HuH-7.5 (cell line): ENCODE data around the gene GPR162.
A peak's percentile ranks its signal among the peaks of the same experiment; 100 is the strongest.
"Not testable (repeated sequence)": the region's sequence is repeated elsewhere in the genome, so short reads cannot be mapped to it uniquely, and the experiment has no call there.

Source experiments
- DNase-seq: peaks from one replicate; pipeline ENCODE4 v3.0.0; 2011; ENCODE audit warnings: low spot score

GPR162 gene

DNA sequence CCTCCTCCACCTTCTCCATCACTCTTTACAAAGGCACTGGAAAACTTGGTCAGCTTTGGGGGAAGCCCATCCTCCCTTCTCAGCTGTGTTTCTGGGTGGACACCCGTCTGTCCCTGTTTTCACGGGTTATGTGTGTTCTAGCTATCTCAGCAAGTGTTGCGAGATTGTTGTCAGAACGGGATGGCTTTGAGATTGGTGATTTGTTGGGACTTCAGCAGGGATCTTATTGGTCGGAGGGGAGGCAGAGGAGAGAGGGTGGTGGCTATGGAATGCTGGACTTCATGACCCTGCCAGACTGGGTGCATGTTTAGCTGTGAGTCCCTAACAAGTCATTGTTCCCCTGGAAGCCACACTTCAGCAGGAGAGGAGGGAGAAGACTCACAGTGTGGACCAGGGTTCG is 32.4 kb downstream of the GPR162 start:
- DNase-seq: no peak

DNA sequence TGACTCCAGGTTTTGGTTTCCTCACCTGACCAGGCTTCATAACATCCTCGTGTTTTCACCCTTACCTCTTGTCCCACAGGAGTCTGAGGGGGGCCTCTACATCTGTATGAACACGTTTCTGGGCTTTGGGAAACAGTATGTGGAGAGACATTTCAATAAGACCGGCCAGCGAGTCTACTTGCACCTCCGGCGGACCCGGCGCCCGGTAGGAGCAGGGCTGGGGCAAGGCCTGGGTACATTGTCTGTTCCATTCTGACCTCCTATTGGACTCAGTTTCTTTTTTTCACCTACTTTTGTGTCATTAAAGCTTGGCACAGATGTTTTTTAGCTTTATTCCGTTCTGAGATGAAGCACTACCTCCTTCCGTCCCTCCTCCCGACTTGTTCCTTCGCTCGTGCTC is 33.7 kb downstream of the GPR162 start:
- no peak for DNase-seq

DNA sequence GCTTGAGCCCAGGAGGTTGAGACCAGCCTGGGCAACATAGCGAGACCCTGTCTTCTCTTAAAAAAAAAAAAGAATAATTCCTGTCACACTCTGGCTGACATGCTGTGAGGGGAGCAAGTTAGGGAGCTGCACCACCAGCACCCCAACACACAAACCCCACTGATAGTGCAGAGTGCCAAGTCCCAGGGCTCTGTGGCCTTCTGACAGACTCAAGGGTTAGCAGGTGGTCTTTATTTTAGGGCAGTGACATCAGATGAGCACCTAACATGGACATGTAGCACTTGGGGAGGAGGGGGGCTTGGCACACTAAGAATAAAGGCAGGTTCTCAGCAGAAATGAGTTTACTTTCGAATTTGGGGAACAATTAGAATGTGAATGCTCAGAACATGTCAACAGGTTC is 37.2 kb downstream of the GPR162 start:
- no peak for DNase-seq

DNA sequence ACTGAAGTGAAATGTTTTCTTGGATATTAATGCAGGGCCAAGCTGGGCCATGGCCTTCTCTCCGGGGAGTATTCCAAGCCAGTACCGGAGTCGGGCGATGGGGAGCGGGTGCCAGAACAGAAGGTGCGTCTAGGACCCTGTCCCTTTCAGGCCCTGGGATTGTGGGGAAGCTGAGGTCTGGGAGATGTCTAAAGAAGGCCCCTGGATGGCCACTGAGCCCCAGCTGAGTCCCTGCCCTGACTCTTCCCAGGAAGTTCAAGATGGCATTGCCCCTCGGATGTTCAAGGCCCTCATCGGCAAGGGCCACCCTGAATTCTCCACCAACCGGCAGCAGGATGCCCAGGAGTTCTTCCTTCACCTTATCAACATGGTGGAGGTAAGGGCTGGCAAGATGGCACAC is 38.5 kb downstream of the GPR162 start:
- DNase-seq: no peak

DNA sequence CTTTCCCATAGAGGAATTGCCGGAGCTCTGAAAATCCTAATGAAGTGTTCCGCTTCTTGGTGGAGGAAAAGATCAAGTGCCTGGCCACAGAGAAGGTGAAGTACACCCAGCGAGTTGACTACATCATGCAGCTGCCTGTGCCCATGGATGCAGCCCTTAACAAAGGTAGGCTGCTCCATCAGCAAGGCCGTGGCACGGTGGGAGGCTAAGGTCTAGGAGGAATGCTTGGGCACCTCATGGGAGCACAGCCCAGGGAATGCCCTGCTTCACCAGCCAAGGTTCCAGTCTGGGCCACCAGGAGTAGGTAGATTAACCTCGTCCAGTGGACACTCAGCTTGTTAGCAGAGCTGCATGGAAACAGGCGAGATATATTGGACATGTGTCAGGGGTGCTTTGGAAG is 39.3 kb downstream of the GPR162 start:
- no peak for DNase-seq

DNA sequence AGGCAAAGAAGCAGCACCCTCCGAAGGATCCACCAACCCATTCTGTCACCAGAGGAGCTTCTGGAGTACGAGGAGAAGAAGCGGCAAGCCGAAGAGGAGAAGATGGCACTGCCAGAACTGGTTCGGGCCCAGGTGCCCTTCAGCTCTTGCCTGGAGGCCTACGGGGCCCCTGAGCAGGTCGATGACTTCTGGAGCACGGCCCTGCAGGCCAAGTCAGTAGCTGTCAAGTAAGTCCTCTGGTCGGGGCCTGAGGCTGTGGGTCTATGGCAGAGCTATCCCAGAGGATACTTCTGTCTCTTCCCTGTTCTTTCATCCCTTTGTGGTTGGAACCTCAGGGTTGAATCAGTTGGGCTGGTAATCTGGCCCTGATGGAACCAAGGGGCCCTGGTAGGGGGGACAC is 39.8 kb downstream of the GPR162 start:
- DNase-seq: no peak

DNA sequence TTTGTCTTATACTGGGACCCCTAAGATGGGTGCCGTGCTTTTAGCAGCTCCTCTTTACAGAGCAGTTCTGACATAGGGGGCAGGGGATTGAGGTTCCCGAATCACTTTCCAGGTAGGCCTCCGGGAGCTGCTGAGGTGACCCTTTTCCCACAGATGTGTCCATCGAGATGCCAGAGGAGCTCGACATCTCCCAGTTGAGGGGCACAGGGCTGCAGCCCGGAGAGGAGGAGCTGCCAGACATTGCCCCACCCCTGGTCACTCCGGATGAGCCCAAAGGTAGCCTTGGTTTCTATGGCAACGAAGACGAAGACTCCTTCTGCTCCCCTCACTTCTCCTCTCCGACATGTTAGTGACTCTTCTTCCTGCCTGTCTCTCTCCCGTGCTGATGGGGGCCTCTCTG is 41.4 kb downstream of the GPR162 start:
- no peak for DNase-seq

DNA sequence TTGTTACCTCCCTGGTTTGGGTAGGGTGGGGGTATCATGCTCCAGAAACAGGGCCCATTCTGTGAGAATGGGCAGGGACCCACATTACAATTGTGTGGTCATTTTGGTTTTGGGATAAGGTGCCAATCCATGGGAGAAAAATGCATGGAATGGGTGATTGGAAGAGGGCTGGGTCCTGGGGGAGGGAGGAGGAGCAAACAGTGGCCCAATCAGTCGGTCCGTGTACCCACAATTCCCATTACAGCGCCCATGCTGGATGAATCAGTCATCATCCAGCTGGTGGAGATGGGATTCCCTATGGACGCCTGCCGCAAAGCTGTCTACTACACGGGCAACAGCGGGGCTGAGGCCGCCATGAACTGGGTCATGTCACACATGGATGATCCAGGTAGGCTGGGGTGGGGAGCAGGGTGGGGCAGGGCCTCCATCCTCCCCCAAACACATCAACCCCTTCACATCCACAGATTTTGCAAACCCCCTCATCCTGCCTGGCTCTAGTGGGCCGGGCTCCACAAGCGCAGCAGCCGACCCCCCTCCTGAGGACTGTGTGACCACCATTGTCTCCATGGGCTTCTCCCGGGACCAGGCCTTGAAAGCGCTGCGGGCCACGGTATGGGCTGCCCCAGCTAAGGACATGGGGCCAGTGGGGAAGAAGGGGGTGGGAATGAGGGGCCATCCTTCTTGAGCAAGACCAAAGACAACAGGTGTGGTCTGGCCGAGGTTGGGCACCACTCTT is 42.1 kb downstream of the GPR162 start:
- DNase-seq: no peak

DNA sequence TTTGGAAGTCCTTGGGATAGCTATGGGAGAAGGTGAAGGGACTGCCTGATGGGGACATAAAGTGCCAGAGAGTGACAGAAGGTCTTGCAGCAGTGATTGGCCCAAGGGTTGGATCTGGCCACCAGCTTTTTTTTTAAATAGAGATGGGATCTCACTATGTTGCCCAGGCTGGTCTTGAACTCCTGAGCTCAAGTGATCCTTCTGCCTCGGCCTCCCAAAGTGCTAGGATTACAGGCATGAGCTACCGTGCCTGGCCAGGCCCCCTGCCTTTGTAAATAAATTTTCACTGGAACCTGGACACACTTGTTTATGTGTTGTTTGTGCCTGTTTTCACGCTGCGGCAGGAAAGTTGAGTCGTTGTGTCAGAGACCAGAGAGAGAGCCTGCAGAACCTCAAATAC is 43.7 kb downstream of the GPR162 start:
- DNase-seq: not testable (repeated sequence)

DNA sequence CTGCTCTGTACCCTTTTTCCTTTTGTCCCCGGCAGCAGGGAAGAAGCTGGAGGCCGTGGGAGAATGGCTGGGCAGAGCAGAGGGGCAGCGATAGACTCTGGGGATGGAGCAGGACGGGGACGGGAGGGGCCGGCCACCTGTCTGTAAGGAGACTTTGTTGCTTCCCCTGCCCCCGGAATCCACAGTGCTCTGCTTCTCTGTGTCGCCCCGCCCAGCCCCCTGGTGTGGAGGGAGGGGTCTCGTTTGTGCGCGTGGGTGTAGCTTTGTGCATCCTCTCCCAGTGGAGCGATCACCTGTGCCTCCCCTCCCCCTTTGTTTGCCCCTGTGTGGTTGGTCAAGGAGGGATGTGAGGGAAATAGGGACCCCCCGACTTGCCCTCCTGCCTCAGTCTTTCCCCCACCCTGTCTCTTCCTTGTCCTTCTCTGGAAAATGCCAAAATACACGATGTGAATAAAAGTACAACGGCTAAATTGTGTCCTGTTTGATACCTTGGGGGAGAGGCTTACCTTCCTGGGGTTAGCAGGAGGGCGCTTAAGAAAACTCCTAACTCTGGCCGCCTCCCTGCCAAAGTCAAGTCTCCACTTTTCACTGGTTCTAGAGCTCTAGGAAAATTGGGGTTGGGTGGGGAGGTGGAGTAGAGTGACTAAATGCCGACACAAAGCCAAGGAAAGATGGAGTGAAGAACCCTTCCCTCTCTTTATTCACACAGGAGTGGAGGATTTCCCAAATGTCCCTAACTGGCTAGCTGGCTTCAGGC is 44.7 kb downstream of the GPR162 start:
- DNase-seq: peak; percentile 16

DNA sequence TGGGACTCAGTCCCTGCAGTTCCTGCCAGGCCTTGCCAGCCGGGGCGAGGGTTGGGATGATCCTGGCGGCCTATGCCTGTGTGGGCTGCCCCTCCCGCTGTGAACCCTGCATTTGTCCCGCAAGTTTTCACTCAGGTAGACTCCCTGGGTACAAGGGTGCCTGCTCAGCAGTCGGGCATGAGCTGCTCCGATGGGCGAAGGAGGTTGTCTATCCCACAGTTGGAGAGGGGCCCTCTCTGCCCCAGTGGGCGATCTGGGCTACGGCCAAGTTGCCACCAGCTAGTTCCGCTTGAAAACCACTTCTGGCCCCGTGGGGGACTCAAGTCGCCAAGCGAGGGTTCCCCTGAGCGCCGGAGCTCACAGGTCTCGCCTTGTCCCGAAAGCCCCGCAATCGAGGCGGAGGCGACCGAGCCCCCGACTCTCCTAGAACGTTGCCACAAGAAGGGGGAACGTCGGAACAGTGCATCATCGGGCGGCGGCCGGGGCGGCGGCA is 45.3 kb downstream of the GPR162 start:
- peak; percentile 22 for DNase-seq

DNA sequence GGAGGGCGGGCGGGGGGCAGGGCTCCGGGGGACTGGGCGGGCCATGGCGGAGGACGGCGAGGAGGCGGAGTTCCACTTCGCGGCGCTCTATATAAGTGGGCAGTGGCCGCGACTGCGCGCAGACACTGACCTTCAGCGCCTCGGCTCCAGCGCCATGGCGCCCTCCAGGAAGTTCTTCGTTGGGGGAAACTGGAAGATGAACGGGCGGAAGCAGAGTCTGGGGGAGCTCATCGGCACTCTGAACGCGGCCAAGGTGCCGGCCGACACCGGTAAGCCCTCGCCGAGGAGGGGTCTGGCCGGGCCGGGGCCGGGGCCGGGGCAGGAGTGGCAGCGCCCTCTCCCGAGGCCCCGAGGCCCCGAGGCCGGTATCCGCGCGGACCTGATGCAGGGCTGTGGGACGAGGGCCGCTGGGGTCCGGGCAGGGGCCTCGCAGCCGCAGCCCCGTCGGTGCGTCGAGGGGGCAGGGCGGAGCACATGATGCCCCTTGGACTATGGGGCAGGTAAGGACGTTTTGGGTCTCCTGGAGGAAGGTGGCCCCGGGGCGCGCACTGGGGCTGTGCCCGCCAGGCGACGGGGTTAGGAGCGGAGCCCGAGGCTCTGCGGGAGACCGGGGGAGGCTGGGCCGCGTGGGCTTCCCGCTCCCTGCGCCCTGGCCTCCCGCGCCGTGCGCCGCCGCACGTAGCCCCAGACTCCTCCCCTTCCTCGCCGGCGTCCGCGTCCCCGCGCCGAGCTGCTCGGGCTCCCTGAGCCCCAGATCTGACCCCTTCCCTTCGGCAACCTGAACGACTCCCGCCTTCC is 46.0 kb downstream of the GPR162 start, which contains the start of gene TPI1:
Gene TPI1 (plus strand): TSS at position 119 of the 798 bp plus-strand sequence. CDS start 36 bp downstream, at position 155.
- peak; percentile 85 for DNase-seq

DNA sequence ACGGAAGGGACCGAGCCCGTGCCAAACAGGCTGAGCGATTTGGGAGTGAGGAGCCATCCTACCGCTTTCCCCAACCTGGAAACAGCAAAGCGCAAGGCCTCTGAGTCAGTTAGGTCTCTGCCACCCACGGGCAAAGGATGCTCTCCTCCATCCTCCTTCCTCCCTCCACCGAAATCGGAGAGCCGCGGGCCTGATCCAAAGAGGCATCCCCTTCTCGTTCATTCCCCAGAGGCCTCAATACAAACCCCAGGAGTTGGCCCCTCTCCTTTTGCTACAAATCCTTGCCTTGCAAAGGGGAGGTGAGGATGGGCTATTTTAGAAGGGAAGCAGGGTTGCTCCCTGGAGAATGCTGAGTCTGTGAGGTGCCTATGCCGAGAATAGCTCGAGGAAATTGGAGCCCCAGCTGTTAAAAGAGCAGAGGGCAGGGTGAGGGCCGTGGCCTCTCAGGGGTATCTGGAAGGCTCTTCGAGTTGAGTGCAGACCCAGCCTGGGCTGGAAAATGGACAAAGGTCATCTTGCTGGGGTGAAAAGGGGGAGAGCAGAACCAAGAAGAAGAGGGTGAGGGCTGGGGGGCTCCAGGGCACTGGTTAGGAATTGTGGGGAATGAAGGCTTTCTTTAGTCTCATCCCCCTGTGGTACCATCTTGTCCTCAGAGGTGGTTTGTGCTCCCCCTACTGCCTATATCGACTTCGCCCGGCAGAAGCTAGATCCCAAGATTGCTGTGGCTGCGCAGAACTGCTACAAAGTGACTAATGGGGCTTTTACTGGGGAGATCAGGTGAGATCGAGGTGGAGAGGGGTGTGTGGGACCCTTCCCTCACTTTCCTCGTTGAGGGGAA is 46.8 kb downstream of the GPR162 start:
- DNase-seq: peak; percentile 29

DNA sequence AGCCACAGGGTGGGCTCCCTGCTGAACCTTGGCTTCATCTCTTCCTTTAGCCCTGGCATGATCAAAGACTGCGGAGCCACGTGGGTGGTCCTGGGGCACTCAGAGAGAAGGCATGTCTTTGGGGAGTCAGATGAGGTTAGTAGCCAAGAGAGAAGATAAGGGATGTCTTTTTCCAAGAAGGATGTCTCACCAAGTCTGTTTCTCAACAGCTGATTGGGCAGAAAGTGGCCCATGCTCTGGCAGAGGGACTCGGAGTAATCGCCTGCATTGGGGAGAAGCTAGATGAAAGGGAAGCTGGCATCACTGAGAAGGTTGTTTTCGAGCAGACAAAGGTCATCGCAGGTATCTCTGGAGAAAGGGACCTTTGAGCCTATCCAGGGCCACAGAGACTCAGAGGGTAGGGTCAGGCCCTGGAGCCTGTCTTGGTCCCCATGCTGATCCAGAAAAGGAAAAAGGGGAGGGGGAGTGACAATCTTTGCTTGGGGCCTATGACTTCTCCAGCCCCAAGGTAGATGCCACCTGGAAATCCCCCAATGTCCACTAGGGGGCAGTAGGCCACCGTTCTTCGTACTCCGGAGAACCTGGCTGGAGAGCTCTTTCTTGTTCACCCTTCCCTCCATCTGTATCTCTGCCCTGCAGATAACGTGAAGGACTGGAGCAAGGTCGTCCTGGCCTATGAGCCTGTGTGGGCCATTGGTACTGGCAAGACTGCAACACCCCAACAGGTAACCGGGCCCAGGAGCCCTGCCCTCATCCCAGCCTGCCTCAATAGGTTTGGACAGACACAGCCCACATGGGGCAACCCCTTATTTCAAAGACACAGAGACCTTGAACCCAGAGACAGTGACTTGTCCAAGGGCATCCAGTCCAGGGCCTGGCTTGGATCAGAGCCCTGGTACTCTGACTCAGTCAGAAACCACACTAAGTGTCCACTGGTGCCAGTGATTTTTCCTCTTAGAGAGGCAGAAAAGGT is 47.7 kb downstream of the GPR162 start:
- DNase-seq: peak; percentile 88

DNA sequence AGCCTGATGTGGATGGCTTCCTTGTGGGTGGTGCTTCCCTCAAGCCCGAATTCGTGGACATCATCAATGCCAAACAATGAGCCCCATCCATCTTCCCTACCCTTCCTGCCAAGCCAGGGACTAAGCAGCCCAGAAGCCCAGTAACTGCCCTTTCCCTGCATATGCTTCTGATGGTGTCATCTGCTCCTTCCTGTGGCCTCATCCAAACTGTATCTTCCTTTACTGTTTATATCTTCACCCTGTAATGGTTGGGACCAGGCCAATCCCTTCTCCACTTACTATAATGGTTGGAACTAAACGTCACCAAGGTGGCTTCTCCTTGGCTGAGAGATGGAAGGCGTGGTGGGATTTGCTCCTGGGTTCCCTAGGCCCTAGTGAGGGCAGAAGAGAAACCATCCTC is 48.7 kb downstream of the GPR162 start:
- not testable (repeated sequence) for DNase-seq

DNA sequence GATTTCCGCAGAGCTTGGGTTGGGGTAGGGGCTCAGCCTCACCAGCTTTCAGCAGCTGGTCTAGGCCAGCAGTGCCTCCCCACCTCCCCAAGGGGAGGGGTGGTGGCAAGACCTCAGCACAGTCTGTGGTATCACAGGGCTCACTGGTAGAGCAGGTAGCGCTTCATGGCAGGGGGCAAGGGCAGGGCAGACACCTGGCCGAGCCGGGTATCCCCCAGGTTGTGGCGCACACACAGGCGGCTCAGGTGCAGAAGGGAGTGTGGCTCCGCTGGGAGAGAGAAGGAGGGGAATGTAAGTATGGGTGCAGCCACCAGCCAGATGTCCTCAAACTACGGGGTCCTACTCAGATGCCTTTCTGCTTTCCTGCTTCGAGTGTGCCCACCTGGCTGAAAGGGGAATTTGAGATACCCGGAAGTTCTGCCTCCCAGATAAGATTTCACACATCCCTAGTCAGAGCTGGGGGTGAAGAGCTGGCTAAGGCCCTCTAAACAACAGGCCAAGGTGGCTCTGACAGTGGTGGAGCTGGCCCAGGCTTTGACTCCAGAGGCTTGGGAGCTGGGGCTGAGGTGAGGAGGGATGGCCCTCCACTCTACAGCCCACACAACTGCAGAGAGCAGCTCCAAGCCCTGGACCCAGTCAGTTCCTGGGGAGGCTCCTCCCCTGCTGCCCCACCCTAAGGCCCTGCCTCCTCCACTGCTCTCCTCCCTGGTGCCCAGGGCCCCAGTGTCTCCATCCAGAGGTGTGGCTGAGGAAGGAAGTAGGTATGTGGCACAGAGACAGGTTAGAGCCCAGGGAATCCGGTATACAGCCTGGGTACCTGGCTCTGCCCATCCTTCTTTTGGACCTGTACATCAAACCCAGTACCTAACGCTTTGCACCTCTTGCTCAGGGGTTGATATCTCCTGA is 49.7 kb downstream of the GPR162 start:
- DNase-seq: peak; percentile 63

DNA sequence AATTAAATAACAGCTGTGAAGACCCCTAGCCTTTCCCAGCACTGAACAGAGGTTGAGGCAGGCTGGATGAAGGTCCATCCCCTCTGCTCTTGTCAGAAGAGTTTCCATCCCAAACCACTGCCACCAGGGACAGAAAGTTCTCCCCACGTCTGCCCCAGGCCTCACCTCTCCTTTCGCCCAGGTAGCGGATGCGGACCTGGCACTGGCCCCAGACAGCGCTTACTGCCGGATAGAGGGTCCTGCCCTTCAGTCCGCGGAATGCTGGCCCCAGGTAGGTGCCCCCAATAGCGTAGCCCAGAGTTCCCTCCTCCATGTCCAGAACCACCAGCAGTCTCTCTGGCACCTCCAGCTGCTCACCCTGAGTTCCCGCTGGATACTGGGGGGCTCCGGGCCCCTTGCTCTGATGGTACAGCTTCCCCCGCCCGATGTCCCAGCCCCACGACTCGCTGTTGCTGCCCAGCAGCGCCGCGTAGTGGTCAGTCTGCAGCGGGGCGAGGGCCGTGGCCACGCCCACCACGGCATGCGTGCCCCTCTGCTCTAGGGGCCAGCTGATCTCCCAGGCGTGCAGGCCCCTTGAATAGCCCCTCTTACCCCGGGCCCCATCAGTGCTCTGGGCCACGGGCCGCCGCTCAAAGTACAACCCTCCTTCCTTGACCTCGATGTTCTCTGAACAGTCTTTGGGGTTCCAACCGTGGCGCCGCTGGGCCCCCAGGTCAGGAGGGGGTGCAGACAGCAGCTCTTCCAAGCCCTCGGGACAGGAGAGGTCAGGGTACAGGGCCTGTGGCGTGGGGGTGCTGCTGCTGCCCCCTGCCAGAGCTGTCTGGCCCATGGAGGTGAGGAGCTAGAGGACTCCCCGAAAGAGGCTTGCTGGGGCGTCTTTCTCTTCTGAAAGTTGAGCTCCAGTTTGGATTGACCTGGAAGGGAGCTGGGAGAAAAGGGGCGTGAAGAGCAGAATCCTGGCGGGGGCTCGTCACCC is 50.7 kb downstream of the GPR162 start:
- DNase-seq: peak; percentile 86
